Choroid plexus epithelial cell (primary cell): ENCODE measurements around the gene DECR2.
"Not testable (repeated sequence)": the region's sequence is repeated elsewhere in the genome, so short reads cannot be mapped to it uniquely, and the experiment has no call there.

Experiments
- DNase-seq: peaks from one replicate; pipeline ENCODE4 v3.0.0-alpha.2; 2010; ENCODE audit warnings: low read depth
- H3K4me3 ChIP-seq: 2 replicates; pipeline ENCODE4 v1.5.1; 2011; ENCODE audit warnings: low read depth, mild to moderate bottlenecking, control low read depth, low read length, moderate library complexity
- TF ChIP-seq, protein P1 (sequence below): conservative IDR thresholded peaks from 2 replicates; pipeline ENCODE4 v1.5.1; 2011; ENCODE audit warnings: low read depth, mild to moderate bottlenecking, control low read depth, inconsistent platforms, low read length, moderate library complexity

Gene DECR2

DNA sequence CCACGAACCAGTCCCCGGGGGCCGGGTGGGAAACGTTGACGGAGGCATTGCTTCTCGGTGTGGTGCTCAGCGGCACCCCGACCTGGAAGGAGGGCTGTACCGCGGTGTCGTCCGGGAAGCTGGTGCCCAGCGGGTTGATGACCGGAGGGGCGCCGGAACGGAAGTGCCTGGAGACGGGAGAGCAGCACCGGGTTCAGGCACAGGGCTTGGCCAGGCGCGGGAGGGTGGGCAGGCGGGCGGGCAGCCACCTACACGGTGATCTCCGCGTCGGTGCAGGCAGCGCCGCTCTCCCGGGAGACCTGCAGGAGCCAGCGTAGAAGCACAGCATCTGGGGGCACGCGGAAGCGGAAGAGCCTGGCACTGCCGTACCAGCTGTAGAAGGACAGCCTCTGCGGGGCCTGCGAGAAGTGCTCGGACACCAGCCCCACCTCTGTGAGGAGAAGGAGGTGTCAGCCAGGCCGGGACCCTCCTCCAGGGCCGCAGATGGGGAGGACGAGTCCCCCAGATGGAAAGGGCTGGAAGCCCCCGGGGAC, 24.2 kb upstream of the DECR2 start:
- H3K4me3 ChIP-seq = no peak overlapping the region
- TF ChIP-seq, protein P1, sequence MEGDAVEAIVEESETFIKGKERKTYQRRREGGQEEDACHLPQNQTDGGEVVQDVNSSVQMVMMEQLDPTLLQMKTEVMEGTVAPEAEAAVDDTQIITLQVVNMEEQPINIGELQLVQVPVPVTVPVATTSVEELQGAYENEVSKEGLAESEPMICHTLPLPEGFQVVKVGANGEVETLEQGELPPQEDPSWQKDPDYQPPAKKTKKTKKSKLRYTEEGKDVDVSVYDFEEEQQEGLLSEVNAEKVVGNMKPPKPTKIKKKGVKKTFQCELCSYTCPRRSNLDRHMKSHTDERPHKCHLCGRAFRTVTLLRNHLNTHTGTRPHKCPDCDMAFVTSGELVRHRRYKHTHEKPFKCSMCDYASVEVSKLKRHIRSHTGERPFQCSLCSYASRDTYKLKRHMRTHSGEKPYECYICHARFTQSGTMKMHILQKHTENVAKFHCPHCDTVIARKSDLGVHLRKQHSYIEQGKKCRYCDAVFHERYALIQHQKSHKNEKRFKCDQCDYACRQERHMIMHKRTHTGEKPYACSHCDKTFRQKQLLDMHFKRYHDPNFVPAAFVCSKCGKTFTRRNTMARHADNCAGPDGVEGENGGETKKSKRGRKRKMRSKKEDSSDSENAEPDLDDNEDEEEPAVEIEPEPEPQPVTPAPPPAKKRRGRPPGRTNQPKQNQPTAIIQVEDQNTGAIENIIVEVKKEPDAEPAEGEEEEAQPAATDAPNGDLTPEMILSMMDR = no peak
- no peak for DNase-seq

DNA sequence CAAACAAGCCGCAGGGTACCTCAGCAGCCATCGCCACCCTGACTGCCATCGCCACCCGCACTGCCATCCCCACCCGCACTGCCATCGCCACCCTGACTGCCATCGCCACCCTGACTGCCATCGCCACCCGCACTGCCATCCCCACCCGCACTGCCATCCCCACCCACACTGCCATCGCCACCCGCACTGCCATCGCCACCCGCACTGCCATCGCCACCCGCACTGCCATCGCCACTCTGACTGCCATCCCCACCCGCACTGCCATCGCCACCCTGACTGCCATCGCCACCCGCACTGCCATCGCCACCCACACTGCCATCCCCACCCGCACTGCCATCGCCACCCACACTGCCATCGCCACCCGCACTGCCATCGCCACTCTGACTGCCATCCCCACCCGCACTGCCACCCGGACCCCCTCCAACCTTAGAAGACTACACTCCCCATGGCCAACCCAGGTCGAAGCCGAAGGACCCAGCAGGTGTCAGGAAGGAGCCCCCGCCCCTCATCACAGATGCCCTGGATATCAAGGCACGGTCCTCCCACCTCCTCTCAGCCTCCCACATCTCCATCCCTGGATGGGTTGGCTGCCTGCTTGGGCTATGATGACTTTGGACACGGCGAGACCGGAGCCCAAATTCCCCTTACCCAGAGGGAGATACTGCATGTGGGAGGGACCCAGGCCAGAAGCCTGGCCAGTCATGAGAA, 23.4 kb upstream of the DECR2 start:
- not testable (repeated sequence) for H3K4me3 ChIP-seq, DNase-seq

- DNase-seq = no peak
- H3K4me3 ChIP-seq = no peak overlapping the region
- TF ChIP-seq, protein P1 = no peak
Observed at GRCh38 chr16:378821-379182, 22.9 kb upstream of the DECR2 start.

DNA sequence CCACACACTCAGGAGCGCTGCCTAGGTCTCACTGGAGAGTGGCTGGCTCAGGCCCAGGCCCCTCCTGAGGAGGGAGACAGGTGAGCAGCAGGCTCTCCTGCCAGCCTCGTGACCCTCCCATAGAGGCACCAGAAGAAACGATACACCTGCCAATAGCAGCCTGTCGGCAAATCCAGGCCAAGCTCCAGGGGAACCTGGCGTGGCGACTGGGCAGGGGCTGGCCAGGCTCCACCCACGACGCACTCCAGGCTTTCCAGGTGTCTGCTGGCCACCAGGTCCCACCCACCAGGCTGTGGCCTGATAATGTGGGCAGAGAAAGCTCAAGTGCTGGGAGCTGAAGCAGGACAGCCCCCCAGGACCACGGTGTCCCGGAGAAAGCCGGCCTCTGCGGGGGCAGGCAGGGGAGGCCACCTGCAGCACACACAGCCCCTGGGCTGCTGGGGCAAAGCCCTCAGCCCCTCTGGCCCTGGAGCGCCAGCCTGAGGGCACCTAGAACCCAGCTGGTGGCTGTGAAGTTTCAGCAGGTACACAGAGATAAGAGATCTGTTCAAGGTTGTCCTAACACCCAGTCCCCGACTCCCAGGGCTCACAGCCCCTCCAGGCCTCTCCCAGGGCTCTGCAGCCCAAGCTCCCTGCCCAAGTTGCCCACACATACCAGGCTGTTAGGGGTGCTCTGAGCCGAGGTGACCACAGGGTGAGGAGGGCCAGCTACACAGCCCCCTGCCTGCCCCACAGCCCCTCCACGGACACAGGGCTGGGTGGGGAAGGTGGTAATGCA, 22.3 kb upstream of the DECR2 start:
- DNase-seq = no peak
- no peak overlapping the region for H3K4me3 ChIP-seq
- TF ChIP-seq, protein P1 = no peak

- H3K4me3 ChIP-seq = peak overlapping the region; percentile 78
- TF ChIP-seq, protein P1 = no peak
- DNase-seq = no peak
Observed at GRCh38 chr16:379961-380761, 21.5 kb upstream of the DECR2 start.

- DNase-seq = no peak
- H3K4me3 ChIP-seq = peak overlapping the region; percentile 78
- TF ChIP-seq, protein P1 = no peak
Observed at GRCh38 chr16:380762-381011, 21.0 kb upstream of the DECR2 start.
